CD4-positive, alpha-beta T cell treated with Interleukin-6 for 4 hours (primary cell): ENCODE measurements around the gene B4GALNT3.
A peak's percentile ranks its signal among the peaks of the same experiment; 100 is the strongest.

Experiments used
- DNase-seq: peaks from one replicate; pipeline ENCODE4 v3.0.0-alpha.2; 2020; ENCODE audit warnings: mixed read lengths

The B4GALNT3 gene

GRCh38 chr12:599756-600155, 140.0 kb downstream of the B4GALNT3 start:
- DNase-seq = no peak

GRCh38 chr12:601976-602699, 142.4 kb downstream of the B4GALNT3 start:
- DNase-seq = no peak

GRCh38 chr12:602700-603068, 142.9 kb downstream of the B4GALNT3 start:
- DNase-seq = no peak

GRCh38 chr12:604956-605355, 145.2 kb downstream of the B4GALNT3 start:
- DNase-seq = no peak

GRCh38 chr12:607541-608001, 147.8 kb downstream of the B4GALNT3 start:
- peak; percentile 21 for DNase-seq

- DNase-seq = no peak
Observed at GRCh38 chr12:608413-608812, 148.7 kb downstream of the B4GALNT3 start.

- no peak for DNase-seq
Observed at GRCh38 chr12:608921-609320, 149.2 kb downstream of the B4GALNT3 start.

- no peak for DNase-seq
Observed at GRCh38 chr12:611721-612120, 152.0 kb downstream of the B4GALNT3 start.

- no peak for DNase-seq
Observed at GRCh38 chr12:612293-612692, 152.6 kb downstream of the B4GALNT3 start.

- DNase-seq = no peak
Observed at GRCh38 chr12:612886-613285, 153.1 kb downstream of the B4GALNT3 start.
